WTC11 (cell line): Measurements from ENCODE around the gene TMEM38A. TPM values are rescaled to one million over a fixed set of nuclear protein-coding genes. Genes with fewer than 3 reads are reported as not detected.

ENCODE experiments used
- ATAC-seq: fragments of 200-7000 bp; cut with Tn5 transposase; 2 replicates; pipeline ENCODE4 v1.10.0; 2021; ENCODE audit warnings: mild to moderate bottlenecking, moderate library complexity
- CTCF ChIA-PET: fragments of 300-600 bp; sonication (Branson Sonifier 250); formaldehyde crosslinking; loops from one replicate; lab custom pipeline; 2021; ENCODE audit warnings: antibody characterized with exemption; lab: Charles Lee
- POLR2A ChIA-PET: fragments of 350-600 bp; sonication (Branson Sonifier 250); formaldehyde crosslinking; loops from one replicate; lab custom pipeline; 2021; ENCODE audit warnings: antibody characterized with exemption; lab: Charles Lee
- DNase-seq: peaks from one replicate; pipeline ENCODE4 v3.0.0; 2021; ENCODE audit warnings: low spot score
- H3K27ac Mint-ChIP-seq: 2 replicates; pipeline ENCODE4 v1.8.0; 2021; ENCODE audit warnings: mixed read lengths
- H3K27me3 Mint-ChIP-seq: 2 replicates; pipeline ENCODE4 v1.8.0; 2021; ENCODE audit warnings: low read depth, mild to moderate bottlenecking, moderate library complexity, mixed read lengths
- H3K36me3 Mint-ChIP-seq: 2 replicates; pipeline ENCODE4 v1.8.0; 2021; ENCODE audit warnings: mixed read lengths
- H3K4me1 Mint-ChIP-seq: 2 replicates; pipeline ENCODE4 v1.8.0; 2022; ENCODE audit warnings: mixed read lengths
- H3K4me3 Mint-ChIP-seq: 2 replicates; pipeline ENCODE4 v1.8.0; 2021; ENCODE audit warnings: mild to moderate bottlenecking, moderate library complexity, mixed read lengths
- H3K9me3 Mint-ChIP-seq: 2 replicates; pipeline ENCODE4 v1.8.0; 2021; ENCODE audit warnings: mixed read lengths
- EMX1 ChIP-seq: fragments of 250-450 bp; sonication (Bioruptor Pico); IDR thresholded peaks from 2 replicates; pipeline ENCODE4 v1.8.0; 2021; ENCODE audit warnings: mild to moderate bottlenecking
- TEAD4 ChIP-seq: sonication (generic); formaldehyde crosslinking; IDR thresholded peaks from 2 replicates; pipeline ENCODE4 v1.8.0; 2022; ENCODE audit warnings: mild to moderate bottlenecking, missing genetic modification reagents
- total RNA-seq: library from RNA; stranded (reverse); gene quantifications from 3 replicates; pipeline ENCODE4 v1.2.3, GENCODE V29; 2021
- TF ChIP-seq, protein P1 (sequence below): sonication (generic); formaldehyde crosslinking; IDR thresholded peaks from 2 replicates; pipeline ENCODE4 v1.8.1; 2022; ENCODE audit warnings: mild to moderate bottlenecking, missing genetic modification reagents, moderate library complexity, borderline replicate concordance
- TF ChIP-seq, protein P2 (sequence below): sonication (generic); formaldehyde crosslinking; IDR thresholded peaks from 2 replicates; pipeline ENCODE4 v1.8.1; 2023; ENCODE audit warnings: mild to moderate bottlenecking, missing genetic modification reagents
- TF ChIP-seq, protein P3 (sequence below): sonication (generic); formaldehyde crosslinking; IDR thresholded peaks from 2 replicates; pipeline ENCODE4 v1.8.1; 2023; ENCODE audit warnings: mild to moderate bottlenecking, missing genetic modification reagents, moderate library complexity

TMEM38A gene
- total RNA-seq, 1 experiment from 2014 or later, result 9.5 TPM

DNA sequence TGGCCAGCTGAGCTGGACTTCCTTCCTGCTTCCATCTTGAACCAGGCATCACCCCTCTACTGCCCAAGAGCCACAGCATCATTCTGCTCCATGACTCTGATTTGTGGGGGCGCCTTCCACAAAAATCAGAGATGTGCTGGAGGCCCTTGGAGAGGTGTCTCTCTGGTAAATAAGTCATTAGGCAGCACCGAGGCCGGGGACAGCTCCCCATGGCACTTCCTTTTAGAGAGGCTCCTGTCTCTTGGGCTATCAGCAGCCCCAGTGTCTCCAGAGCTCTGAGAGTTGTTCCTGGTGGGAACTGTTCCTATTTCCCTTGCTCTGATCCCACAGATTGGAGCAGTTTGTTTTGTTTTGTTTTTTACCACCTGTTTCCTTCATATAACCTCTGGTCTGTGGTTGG lies 78.6 kb downstream of the TMEM38A start:
- TF ChIP-seq TEAD4 (CRISPR knock-in tag) (no peak), EMX1 (no peak)
- TF ChIP-seq, protein P1, sequence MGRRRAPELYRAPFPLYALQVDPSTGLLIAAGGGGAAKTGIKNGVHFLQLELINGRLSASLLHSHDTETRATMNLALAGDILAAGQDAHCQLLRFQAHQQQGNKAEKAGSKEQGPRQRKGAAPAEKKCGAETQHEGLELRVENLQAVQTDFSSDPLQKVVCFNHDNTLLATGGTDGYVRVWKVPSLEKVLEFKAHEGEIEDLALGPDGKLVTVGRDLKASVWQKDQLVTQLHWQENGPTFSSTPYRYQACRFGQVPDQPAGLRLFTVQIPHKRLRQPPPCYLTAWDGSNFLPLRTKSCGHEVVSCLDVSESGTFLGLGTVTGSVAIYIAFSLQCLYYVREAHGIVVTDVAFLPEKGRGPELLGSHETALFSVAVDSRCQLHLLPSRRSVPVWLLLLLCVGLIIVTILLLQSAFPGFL (CRISPR knock-in tag), result no peak
- TF ChIP-seq, protein P2, sequence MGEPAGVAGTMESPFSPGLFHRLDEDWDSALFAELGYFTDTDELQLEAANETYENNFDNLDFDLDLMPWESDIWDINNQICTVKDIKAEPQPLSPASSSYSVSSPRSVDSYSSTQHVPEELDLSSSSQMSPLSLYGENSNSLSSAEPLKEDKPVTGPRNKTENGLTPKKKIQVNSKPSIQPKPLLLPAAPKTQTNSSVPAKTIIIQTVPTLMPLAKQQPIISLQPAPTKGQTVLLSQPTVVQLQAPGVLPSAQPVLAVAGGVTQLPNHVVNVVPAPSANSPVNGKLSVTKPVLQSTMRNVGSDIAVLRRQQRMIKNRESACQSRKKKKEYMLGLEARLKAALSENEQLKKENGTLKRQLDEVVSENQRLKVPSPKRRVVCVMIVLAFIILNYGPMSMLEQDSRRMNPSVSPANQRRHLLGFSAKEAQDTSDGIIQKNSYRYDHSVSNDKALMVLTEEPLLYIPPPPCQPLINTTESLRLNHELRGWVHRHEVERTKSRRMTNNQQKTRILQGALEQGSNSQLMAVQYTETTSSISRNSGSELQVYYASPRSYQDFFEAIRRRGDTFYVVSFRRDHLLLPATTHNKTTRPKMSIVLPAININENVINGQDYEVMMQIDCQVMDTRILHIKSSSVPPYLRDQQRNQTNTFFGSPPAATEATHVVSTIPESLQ (CRISPR knock-in tag), result no peak
- TF ChIP-seq, protein P3, sequence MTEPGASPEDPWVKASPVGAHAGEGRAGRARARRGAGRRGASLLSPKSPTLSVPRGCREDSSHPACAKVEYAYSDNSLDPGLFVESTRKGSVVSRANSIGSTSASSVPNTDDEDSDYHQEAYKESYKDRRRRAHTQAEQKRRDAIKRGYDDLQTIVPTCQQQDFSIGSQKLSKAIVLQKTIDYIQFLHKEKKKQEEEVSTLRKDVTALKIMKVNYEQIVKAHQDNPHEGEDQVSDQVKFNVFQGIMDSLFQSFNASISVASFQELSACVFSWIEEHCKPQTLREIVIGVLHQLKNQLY (CRISPR knock-in tag), result no peak
- TF ChIP-seq, all 79 proteins: peak for 0
- Mint-ChIP-seq H3K4me1 (no peaks in the 10 kb centered on the region), H3K27ac (no peak overlapping the region), H3K9me3 (peaks cover 11% of the 10 kb centered on the region), H3K36me3 (no peaks in the 10 kb centered on the region), H3K27me3 (no peaks in the 10 kb centered on the region), H3K4me3 (no peak overlapping the region)
- ATAC-seq (peak; percentile 43), DNase-seq (peak; percentile 46)
- ChIA-PET POLR2A (no interaction called here), CTCF (interaction anchor here (3.1 kb wide), 1 partner anchor 25 kb away, joined by 7 read pairs; no protein-coding TSS in a partner anchor)

Other genes starting within 250 kb of the TMEM38A start
- 37.9 to 44.8 TPM (median 39.1 TPM) in 3 replicates for gene EPS15L1, start 189.2 kb upstream of the TMEM38A start, total RNA-seq
- 0.21 to 0.87 TPM (median 0.50 TPM) in 3 replicates for gene CALR3, start 165.0 kb upstream of the TMEM38A start, total RNA-seq
- 3.4 to 4.8 TPM (median 4.1 TPM) in 3 replicates for gene C19orf44, start 164.7 kb upstream of the TMEM38A start, total RNA-seq
- gene CHERP, start 118.7 kb upstream of the TMEM38A start, total RNA-seq, result 67.4 to 98.7 TPM (median 75.8 TPM) in 3 replicates
- gene SLC35E1, start 88.7 kb upstream of the TMEM38A start, total RNA-seq, result 27.5 to 28.5 TPM (median 28.0 TPM) in 3 replicates
- gene MED26, start 32.9 kb upstream of the TMEM38A start, total RNA-seq, result 11.7 to 14.2 TPM (median 12.3 TPM) in 3 replicates
- 54.3 to 55.9 TPM (median 55.6 TPM) in 3 replicates for gene SMIM7, start 995 bp upstream of the TMEM38A start, total RNA-seq
- not detected in 3 replicates for gene NWD1, start 58.7 kb downstream of the TMEM38A start, total RNA-seq
- gene SIN3B, start 168.3 kb downstream of the TMEM38A start, total RNA-seq, result 76.8 to 87.7 TPM (median 80.0 TPM) in 3 replicates
- 0.11 to 0.14 TPM in 2 of 3 replicates, not detected in the other for gene F2RL3, start 227.9 kb downstream of the TMEM38A start, total RNA-seq